A549 (cell line): Measurements from ENCODE around the gene ALDH1A3. TPM values are rescaled to one million over a fixed set of nuclear protein-coding genes. Genes with fewer than 3 reads are reported as not detected.

ENCODE experiments used
- ATAC-seq, 2 experiments: fragments of 200-7000 bp in 1 of 2; fragments of >200 bp in 1 of 2; cut with Nextera tagmentation in 1 of 2; cut with Tn5 transposase in 1 of 2; 3 replicates each; pipeline versions ENCODE4 v1.8.0 to v1.9.1; 2018 to 2020; ENCODE audit warnings: mild to moderate bottlenecking in 1 of 2, moderate library complexity in 1 of 2
- CTCF ChIA-PET: fragments of 300-600 bp; sonication (Branson Sonifier 250); formaldehyde crosslinking; extraction: SDS; loops from one replicate; lab custom pipeline; 2021; ENCODE audit warnings: antibody characterized with exemption, inconsistent platforms; lab: Yijun Ruan, JAX
- POLR2A ChIA-PET: fragments of 350-600 bp; formaldehyde crosslinking; extraction: SDS; loops from one replicate; lab custom pipeline; 2021; ENCODE audit warnings: antibody characterized with exemption, inconsistent platforms; lab: Yijun Ruan, JAX
- DNase-seq, 2 experiments: peaks; one replicate each; pipeline versions ENCODE4 v3.0.0 to v3.0.0-alpha.2; 2011 to 2016; ENCODE audit warnings: low read depth in 1 of 2, low spot score in 1 of 2
- FAIRE-seq: peaks from 2 replicates; lab custom pipeline; 2011; peaks lifted over from hg19 to GRCh38; lab: Jason Lieb, UNC
- H3K27ac ChIP-seq, 2 experiments: fragments of >200 bp; sonication (Bioruptor Twin); formaldehyde crosslinking; 3 replicates each; pipeline ENCODE4 v1.5.1; 2016 to 2017
- H3K4me1 ChIP-seq: fragments of >200 bp; sonication (Bioruptor Twin); formaldehyde crosslinking; 3 replicates; pipeline ENCODE4 v1.6.1; 2016
- H3K4me2 ChIP-seq: fragments of >200 bp; sonication (Bioruptor Twin); formaldehyde crosslinking; 3 replicates; pipeline ENCODE4 v1.6.1; 2016
- H3K4me3 ChIP-seq: fragments of >200 bp; sonication (Bioruptor Twin); formaldehyde crosslinking; 3 replicates; pipeline ENCODE4 v1.5.1; 2016
- H3K9me3 ChIP-seq: fragments of >200 bp; sonication (Bioruptor Twin); formaldehyde crosslinking; 3 replicates; pipeline ENCODE4 v1.6.1; 2016
- BCL3 ChIP-seq: fragments of >200 bp; sonication (Bioruptor Twin); formaldehyde crosslinking; IDR thresholded peaks from 3 replicates; pipeline ENCODE4 v1.6.1; 2016
- CBX8 ChIP-seq: fragments of 200-600 bp; sonication (generic); IDR thresholded peaks from 2 replicates; pipeline ENCODE4 v1.6.1; 2016
- CEBPB ChIP-seq, 2 experiments: fragments of >200 bp in 1 of 2; sonication (Bioruptor Twin) in 1 of 2; formaldehyde crosslinking in 1 of 2; IDR thresholded peaks; 2 replicates each; pipeline ENCODE4 v1.6.1; 2012 to 2016
- CHD2 ChIP-seq: fragments of 150-350 bp; IDR thresholded peaks from 2 replicates; pipeline ENCODE4 v1.6.1; 2014; ENCODE audit warnings: low read length; ENCODE audit not compliant: partially characterized antibody
- EHF ChIP-seq: fragments of 250-450 bp; sonication (Bioruptor Pico); IDR thresholded peaks from 2 replicates; pipeline ENCODE4 v1.5.0; 2020; ENCODE audit warnings: mild to moderate bottlenecking
- EHMT2 ChIP-seq: fragments of 200-600 bp; sonication (generic); IDR thresholded peaks from 2 replicates; pipeline ENCODE4 v1.6.1; 2016; ENCODE audit warnings: antibody characterized with exemption, low read depth, mild to moderate bottlenecking, moderate library complexity
- FOXS1 ChIP-seq: fragments of 250-450 bp; sonication (Bioruptor Pico); IDR thresholded peaks from 2 replicates; pipeline ENCODE4 v1.5.0; 2020; ENCODE audit warnings: mild to moderate bottlenecking, moderate library complexity
- GATA3 ChIP-seq: IDR thresholded peaks from 2 replicates; pipeline ENCODE4 v1.6.1; 2012; ENCODE audit warnings: borderline replicate concordance
- HEYL ChIP-seq: fragments of 250-450 bp; sonication (Bioruptor Pico); IDR thresholded peaks from 2 replicates; pipeline ENCODE4 v1.8.0; 2021; ENCODE audit warnings: mild to moderate bottlenecking, moderate library complexity
- HOXA7 ChIP-seq: fragments of 250-450 bp; sonication (Bioruptor Pico); IDR thresholded peaks from 2 replicates; pipeline ENCODE4 v1.5.0; 2020; ENCODE audit warnings: mild to moderate bottlenecking, moderate library complexity
- MAFK ChIP-seq: fragments of 450-650 bp; IDR thresholded peaks from 2 replicates; pipeline ENCODE4 v1.6.1; 2014; ENCODE audit not compliant: partially characterized antibody
- NR3C1 ChIP-seq: fragments of >200 bp; sonication (Bioruptor Twin); formaldehyde crosslinking; IDR thresholded peaks from 3 replicates; pipeline ENCODE4 v1.6.1; 2017
- PHF8 ChIP-seq: fragments of 200-600 bp; sonication (generic); IDR thresholded peaks from 2 replicates; pipeline ENCODE4 v1.6.1; 2016; ENCODE audit warnings: low read depth, mild to moderate bottlenecking, antibody characterized with exemption, moderate library complexity, borderline replicate concordance
- POLR2A ChIP-seq: IDR thresholded peaks from 2 replicates; pipeline ENCODE4 v1.6.1; 2012; ENCODE audit warnings: mild to moderate bottlenecking, low read length
- RAD21 ChIP-seq, 2 experiments: fragments of >200 bp in 1 of 2; sonication (Bioruptor Twin) in 1 of 2; formaldehyde crosslinking in 1 of 2; IDR thresholded peaks in 1 of 2; conservative IDR thresholded peaks in 1 of 2; 2 replicates in 1 of 2; 3 replicates in 1 of 2; pipeline ENCODE4 v1.6.1; 2012 to 2018; ENCODE audit warnings: inconsistent platforms in 1 of 2
- RARB ChIP-seq: fragments of 250-450 bp; sonication (Bioruptor Pico); IDR thresholded peaks from 2 replicates; pipeline ENCODE4 v1.8.0; 2021; ENCODE audit warnings: mild to moderate bottlenecking, moderate library complexity
- RCOR1 ChIP-seq: fragments of 150-350 bp; IDR thresholded peaks from 2 replicates; pipeline ENCODE4 v1.6.1; 2014; ENCODE audit warnings: antibody characterized with exemption, low read length, low read depth
- RNF2 ChIP-seq: fragments of 200-600 bp; sonication (generic); IDR thresholded peaks from 2 replicates; pipeline ENCODE4 v1.6.1; 2016; ENCODE audit warnings: low read depth, mild to moderate bottlenecking, antibody characterized with exemption, moderate library complexity, borderline replicate concordance
- ZNF302 ChIP-seq: fragments of 250-450 bp; sonication (Bioruptor Pico); IDR thresholded peaks from 2 replicates; pipeline ENCODE4 v1.9.0; 2021; ENCODE audit warnings: inconsistent platforms, mild to moderate bottlenecking, moderate library complexity
- ZSCAN20 ChIP-seq: fragments of 250-450 bp; sonication (Bioruptor Pico); IDR thresholded peaks from 2 replicates; pipeline ENCODE4 v1.8.0; 2022; ENCODE audit warnings: mild to moderate bottlenecking, moderate library complexity
- WGBS: methylation state at CpG from one replicate; pipeline ENCODE4 v1.1.6; 2017; ENCODE audit errors: missing lambda C conversion rate; 5-methylcytosine and 5-hydroxymethylcytosine counted together
- polyA plus RNA-seq, 4 experiments: library from polyadenylated mRNA; depleted of rRNA in 3 of 4; stranded (reverse); fragments of >200 nt; fragmentation: RNase III in 1 of 4; extraction: RNeasy Plus Mini Kit Qiagen cat#74134 plus additional on column Dnase treatment in 1 of 4; gene quantifications; 2 replicates in 3 of 4; 3 replicates in 1 of 4; pipeline ENCODE4 v1.2.3, GENCODE V29; 2011 to 2017
- TF ChIP-seq, protein P1 (sequence below): fragments of >200 bp; sonication (Bioruptor Twin); formaldehyde crosslinking; IDR thresholded peaks from 3 replicates; pipeline ENCODE4 v1.5.1; 2016

ALDH1A3 gene
- polyA plus RNA-seq, 2 of the 4 experiments (the other 2 are of a cell fraction) = 11.5 to 11.9 TPM

GRCh38 chr15:100940767-100941379 lies 61.2 kb downstream of the ALDH1A3 start (continued):
- no peak for TF ChIP-seq ZNF302 (CRISPR knock-in tag)
- TF ChIP-seq BCL3 = no peak

DNA sequence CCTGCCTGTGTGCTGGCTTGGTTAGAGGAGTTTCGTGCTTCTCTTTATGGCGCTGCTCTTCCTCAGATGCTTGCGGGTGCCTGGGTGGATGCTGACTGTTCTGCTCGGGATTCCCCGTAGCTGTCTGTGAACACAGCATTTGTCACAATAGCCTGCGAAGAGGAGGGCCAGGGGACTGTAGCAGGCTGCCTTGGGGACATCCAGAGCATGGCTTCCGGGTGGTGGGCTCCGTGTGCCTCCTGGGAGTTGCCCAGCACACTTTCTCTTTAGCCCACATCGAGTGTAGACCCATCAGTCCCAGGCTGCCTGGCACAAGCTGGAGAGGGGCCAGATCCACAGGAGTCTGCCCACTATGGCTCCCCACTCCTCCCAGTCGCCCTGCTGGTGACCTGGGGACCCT lies 61.9 kb downstream of the ALDH1A3 start:
- DNase-seq = no peak
- no peak for FAIRE-seq
- no peak for TF ChIP-seq HEYL (CRISPR knock-in tag)
- TF ChIP-seq MAFK = no peak
- no peak for TF ChIP-seq ZNF302 (CRISPR knock-in tag)
- no peak for TF ChIP-seq RNF2
- TF ChIP-seq PHF8 = no peak
- no peak for TF ChIP-seq CEBPB (IDR thresholded peaks at IDR 0.05)
- TF ChIP-seq GATA3 = no peak
- TF ChIP-seq NR3C1 = no peak
- no peak for TF ChIP-seq POLR2A
- TF ChIP-seq, protein P1, sequence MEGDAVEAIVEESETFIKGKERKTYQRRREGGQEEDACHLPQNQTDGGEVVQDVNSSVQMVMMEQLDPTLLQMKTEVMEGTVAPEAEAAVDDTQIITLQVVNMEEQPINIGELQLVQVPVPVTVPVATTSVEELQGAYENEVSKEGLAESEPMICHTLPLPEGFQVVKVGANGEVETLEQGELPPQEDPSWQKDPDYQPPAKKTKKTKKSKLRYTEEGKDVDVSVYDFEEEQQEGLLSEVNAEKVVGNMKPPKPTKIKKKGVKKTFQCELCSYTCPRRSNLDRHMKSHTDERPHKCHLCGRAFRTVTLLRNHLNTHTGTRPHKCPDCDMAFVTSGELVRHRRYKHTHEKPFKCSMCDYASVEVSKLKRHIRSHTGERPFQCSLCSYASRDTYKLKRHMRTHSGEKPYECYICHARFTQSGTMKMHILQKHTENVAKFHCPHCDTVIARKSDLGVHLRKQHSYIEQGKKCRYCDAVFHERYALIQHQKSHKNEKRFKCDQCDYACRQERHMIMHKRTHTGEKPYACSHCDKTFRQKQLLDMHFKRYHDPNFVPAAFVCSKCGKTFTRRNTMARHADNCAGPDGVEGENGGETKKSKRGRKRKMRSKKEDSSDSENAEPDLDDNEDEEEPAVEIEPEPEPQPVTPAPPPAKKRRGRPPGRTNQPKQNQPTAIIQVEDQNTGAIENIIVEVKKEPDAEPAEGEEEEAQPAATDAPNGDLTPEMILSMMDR = no peak
- TF ChIP-seq CBX8 = no peak
- TF ChIP-seq ZSCAN20 = no peak
- no peak for TF ChIP-seq EHMT2
- TF ChIP-seq EHF (CRISPR knock-in tag) = no peak
- TF ChIP-seq RCOR1 = no peak
- TF ChIP-seq FOXS1 = no peak
- no peak for TF ChIP-seq BCL3
- TF ChIP-seq HOXA7 (CRISPR knock-in tag) = no peak
- TF ChIP-seq RARB (CRISPR knock-in tag) = no peak
- ATAC-seq = peak; percentile 38 to 67; a peak in 3 of 6 replicates
- Histone ChIP-seq H3K4me2 (no peak overlapping the region), H3K4me1 (peaks cover 7% of the 10 kb centered on the region; the same call in 2 of the 3 replicates), H3K4me3 (no peak overlapping the region), H3K9me3 (no peaks in the 10 kb centered on the region), H3K27ac (0 out of 6 replicates have a peak overlapping the region, but pooled peaks of 1 of the 2 experiments have one; percentile 25)
- CTCF ChIA-PET = interaction anchor here (1.5 to 5.1 kb wide), 4 partner anchors 12 to 66 kb away, joined by 3 to 39 read pairs (median 18); partner anchors contain the start of gene LRRK1
- POLR2A ChIA-PET = no interaction called here
- 78% methylated on average over 10 of the region's 10 CpGs for WGBS

GRCh38 chr15:100942656-100943425 lies 63.2 kb downstream of the ALDH1A3 start:
- WGBS = 90% methylated on average over 10 of the region's 10 CpGs
- TF ChIP-seq CHD2 (no peak), RAD21 (conservative IDR thresholded peaks at IDR 0.05 in 1 of 2, IDR thresholded peaks at IDR 0.05 in 1 of 2) (no peak), MAFK (peak; percentile 73)
- H3K4me1 ChIP-seq = peaks cover 12% of the 10 kb centered on the region; the same call in 2 of the 3 replicates
- ChIA-PET POLR2A (interaction anchor here (1.0 to 1.1 kb wide), 2 partner anchors 16 to 24 kb away, joined by 3 to 5 read pairs; partner anchors contain the start of gene LRRK1), CTCF (interaction anchor here (0.6 to 5.1 kb wide), 10 partner anchors 14 to 65 kb away, joined by 3 to 39 read pairs (median 4); partner anchors contain the start of gene LRRK1)
- no peak overlapping the region for H3K4me2 ChIP-seq
- H3K4me3 ChIP-seq = no peak overlapping the region
- DNase-seq (no peak), FAIRE-seq (no peak), ATAC-seq (no peak; a peak in 1 of 6 replicates)
- peak overlapping the region in 1 of 2 experiments; percentile 66; a peak in 3 of 6 replicates for H3K27ac ChIP-seq
- H3K9me3 ChIP-seq = no peaks in the 10 kb centered on the region
